Muscle of leg (tissue), 11 donors: ENCODE results near the gene PLEKHA6. TPM values are rescaled to one million over a fixed set of nuclear protein-coding genes. Genes with fewer than 3 reads are reported as not detected.

Source experiments
- DNase-seq: peaks from one replicate; pipeline ENCODE4 v3.0.0; 2013
- H3K27ac ChIP-seq: one replicate; pipeline ENCODE4 v1.5.1; 2013; ENCODE audit warnings: mild to moderate bottlenecking, low read length, control low read depth
- H3K27me3 ChIP-seq: one replicate; pipeline ENCODE4 v1.6.1; 2013; ENCODE audit warnings: low read length; ENCODE audit not compliant: control insufficient read depth, insufficient read depth
- H3K36me3 ChIP-seq: one replicate; pipeline ENCODE4 v1.6.1; 2013; ENCODE audit warnings: low read length; ENCODE audit not compliant: control insufficient read depth, insufficient read depth
- H3K4me1 ChIP-seq: one replicate; pipeline ENCODE4 v1.6.1; 2013; ENCODE audit warnings: low read length; ENCODE audit not compliant: control insufficient read depth, insufficient read depth
- H3K4me3 ChIP-seq: one replicate; pipeline ENCODE4 v1.5.1; 2013; ENCODE audit warnings: low read length, control low read depth
- H3K9me3 ChIP-seq: replicated peaks from 2 replicates; pipeline ENCODE4 v1.6.1; 2013; ENCODE audit warnings: low read depth, low read length; ENCODE audit not compliant: control insufficient read depth
- WGBS: methylation state at CpG from one replicate; pipeline ENCODE4 v1.1.5; 2013; ENCODE audit warnings: missing lambda C conversion rate; ENCODE audit not compliant: insufficient coverage; 5-methylcytosine and 5-hydroxymethylcytosine counted together
- polyA plus RNA-seq, 8 donors: library from polyadenylated mRNA; unstranded; fragments of 120-200 nt; gene quantifications; one replicate each; pipeline versions ENCODE4 v1.2.1 to v1.2.3, GENCODE V29; 2013; ENCODE audit warnings: inconsistent platforms in 1 of 8, low replicate concordance in 1 of 8; ENCODE audit not compliant: insufficient read length in 8 of 8, insufficient read depth in 1 of 8
- total RNA-seq: library from RNA; stranded (reverse); fragments of 120-200 nt; gene quantifications from one replicate; pipeline ENCODE4 v1.2.4, GENCODE V29; 2013

The PLEKHA6 gene
- total and polyA plus RNA-seq, 9 donors = 2.2 to 10.0 (median 4.8) TPM

DNA sequence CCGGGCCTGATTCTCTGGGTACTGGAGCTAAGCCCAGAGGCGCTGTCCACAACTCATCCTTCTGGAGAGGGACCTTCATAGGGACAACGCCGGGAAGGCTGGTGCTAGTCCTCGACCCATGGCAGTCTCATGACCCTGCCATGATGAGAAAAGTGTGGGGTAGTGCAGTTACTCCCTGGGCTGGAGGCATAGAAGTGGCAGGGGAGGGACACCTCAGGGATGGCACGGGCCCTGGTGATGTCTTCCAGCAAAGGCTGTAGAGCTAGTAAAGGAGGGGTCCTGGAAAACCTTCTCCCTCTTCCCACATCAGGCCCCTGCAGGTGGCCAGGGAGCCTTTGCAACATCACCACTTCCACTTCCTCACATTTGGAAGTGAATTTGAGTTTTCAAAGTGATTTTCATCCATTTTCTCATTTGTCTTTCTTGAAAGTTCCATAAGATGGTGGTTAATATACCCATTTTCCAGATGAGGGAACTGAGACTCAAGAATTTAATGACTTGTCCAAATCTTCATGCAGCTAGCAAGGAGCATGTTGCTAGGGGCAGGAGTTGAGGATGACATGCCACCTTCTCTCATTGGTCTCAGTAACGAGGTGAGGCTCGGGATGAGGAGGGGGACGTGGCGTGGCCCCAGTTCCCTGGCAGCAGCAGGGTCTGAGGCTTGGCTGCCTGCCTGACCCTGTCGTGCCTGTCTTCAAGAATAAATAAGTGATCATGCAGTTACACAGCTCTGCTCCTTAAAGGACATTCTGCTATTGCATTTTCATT, 142.7 kb downstream of the PLEKHA6 start:
- H3K9me3 ChIP-seq = no peaks in the 10 kb centered on the region
- WGBS = 84% methylated on average over 10 of the region's 11 CpGs
- no peak for DNase-seq

GRCh38 chr1:204216236-204216635, 143.5 kb downstream of the PLEKHA6 start:
- Histone ChIP-seq H3K27me3 (peaks cover 13% of the 10 kb centered on the region), H3K36me3 (no peaks in the 10 kb centered on the region), H3K27ac (no peak overlapping the region), H3K4me1 (peaks cover 10% of the 10 kb centered on the region), H3K9me3 (no peaks in the 10 kb centered on the region), H3K4me3 (no peak overlapping the region)
- no peak for DNase-seq
- 93% methylated on average over 2 of the region's 4 CpGs for WGBS

More for the DNA sequence above, 142.7 kb downstream of the PLEKHA6 start:
- peaks cover 13% of the 10 kb centered on the region for H3K27me3 ChIP-seq
- H3K4me1 ChIP-seq = peaks cover 10% of the 10 kb centered on the region
- no peak overlapping the region for H3K4me3 ChIP-seq
- no peak overlapping the region for H3K27ac ChIP-seq
- H3K36me3 ChIP-seq = no peaks in the 10 kb centered on the region

DNA sequence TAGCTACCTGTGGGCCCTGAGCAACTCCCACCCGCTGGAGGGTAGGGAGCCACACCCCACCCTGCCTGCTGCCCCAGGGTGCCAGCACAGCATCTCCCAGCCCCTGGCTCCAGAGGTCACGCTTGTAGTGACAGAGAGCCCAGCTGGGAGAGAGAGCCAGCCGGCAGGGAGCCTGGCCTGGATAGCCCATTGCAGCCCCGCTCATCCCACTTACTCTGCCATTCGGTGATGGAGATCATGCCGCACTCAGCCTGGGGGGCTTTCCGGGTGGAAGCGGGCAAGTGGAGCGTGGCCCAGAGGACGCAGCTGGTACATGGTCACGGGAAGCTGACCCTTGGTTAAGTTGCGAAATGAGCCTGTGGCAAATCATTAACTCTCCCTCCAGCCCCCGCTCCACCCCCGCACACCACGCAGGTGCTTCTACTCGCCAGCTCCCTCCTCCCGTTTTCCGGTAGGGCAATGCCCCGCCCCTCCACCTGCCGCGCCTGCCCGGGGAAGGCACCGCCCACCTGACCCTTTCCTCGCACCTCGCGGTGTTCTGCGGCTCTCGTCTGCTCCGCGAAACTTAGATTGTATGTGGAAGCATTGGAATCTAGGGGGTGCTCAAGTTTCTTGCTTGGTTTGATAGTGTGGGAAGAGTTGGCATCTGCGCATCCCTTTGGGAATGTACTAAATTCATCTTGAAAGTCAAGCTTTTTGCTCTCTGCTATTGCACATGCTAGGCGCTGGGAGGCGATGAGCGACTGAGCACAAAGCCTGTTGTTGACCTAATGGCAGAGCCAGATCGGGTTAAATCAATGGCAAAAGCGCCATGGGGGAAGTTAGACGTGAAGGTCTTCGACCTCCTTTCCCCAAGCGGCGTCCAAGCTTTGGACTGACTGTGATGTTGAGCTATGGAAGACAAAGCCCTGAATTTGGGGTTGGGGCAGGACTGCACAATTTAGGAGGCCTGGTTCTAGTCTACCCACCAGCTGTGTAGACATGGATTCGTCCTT, 145.8 kb downstream of the PLEKHA6 start, which contains the start of gene GOLT1A:
Gene GOLT1A, minus strand, starts transcription at position 321 of the 995 bp plus-strand sequence. Its CDS starts 82 bp downstream, at position 239.
- no peaks in the 10 kb centered on the region for H3K9me3 ChIP-seq
- WGBS = 16% methylated on average over 18 of the region's 41 CpGs
- DNase-seq = peak; percentile 80
- H3K4me3 ChIP-seq = peak within 1 kb of the TSS; percentile 16
- H3K27ac ChIP-seq = no peak within 1 kb of the TSS
- H3K36me3 ChIP-seq = no peaks in the 10 kb centered on the region
- peaks cover 10% of the 10 kb centered on the region for H3K4me1 ChIP-seq
- peaks cover 13% of the 10 kb centered on the region for H3K27me3 ChIP-seq

- Histone ChIP-seq H3K9me3 (no peaks in the 10 kb centered on the region), H3K27ac (no peak overlapping the region), H3K4me1 (peaks cover 10% of the 10 kb centered on the region), H3K4me3 (no peak overlapping the region), H3K27me3 (peaks cover 12% of the 10 kb centered on the region), H3K36me3 (no peaks in the 10 kb centered on the region)
- WGBS = 40% methylated on average over 1 of the region's 3 CpGs
- no peak for DNase-seq
These were observed 147.0 kb downstream of the PLEKHA6 start for GRCh38 chr1:204212715-204213114.

- no peak for DNase-seq
- Histone ChIP-seq H3K9me3 (no peaks in the 10 kb centered on the region), H3K27ac (no peak overlapping the region), H3K36me3 (no peaks in the 10 kb centered on the region), H3K27me3 (peaks cover 20% of the 10 kb centered on the region), H3K4me1 (peaks cover 15% of the 10 kb centered on the region), H3K4me3 (no peak overlapping the region)
- WGBS = 44% methylated on average over 7 of the region's 7 CpGs
These were observed 148.7 kb downstream of the PLEKHA6 start for GRCh38 chr1:204211046-204211445.

DNA sequence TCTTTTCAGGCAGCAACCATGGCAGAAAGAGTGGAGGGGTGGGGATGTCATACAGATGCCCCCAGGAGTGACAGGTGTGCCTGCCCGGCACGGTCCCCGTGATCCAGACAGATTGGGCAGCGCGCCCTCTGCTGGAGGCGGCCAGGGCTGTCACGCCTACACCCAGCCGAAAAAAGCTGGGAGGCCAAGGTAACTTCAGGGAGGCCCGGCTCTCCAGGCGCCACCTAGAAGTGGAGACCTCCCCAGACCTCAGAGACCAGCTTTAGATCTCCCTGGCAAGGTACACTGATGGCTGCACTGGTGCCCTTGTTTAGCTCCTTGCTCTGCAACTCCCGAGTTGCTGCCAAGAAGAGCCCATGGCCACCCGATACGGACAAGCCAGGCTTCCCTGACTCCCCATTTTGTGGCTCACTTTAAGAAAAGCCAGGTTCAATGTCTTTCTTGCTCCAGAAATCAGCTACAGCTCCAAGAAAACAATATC, 152.6 kb downstream of the PLEKHA6 start:
- whole genome bisulfite sequencing = 15% methylated on average over 13 of the region's 13 CpGs
- H3K27ac ChIP-seq = no peak overlapping the region
- no peaks in the 10 kb centered on the region for H3K9me3 ChIP-seq
- no peak overlapping the region for H3K4me3 ChIP-seq
- peak; percentile 39 for DNase-seq
- no peaks in the 10 kb centered on the region for H3K36me3 ChIP-seq
- peaks cover 12% of the 10 kb centered on the region for H3K27me3 ChIP-seq
- H3K4me1 ChIP-seq = peaks cover 5% of the 10 kb centered on the region

GRCh38 chr1:204206121-204206520, 153.6 kb downstream of the PLEKHA6 start:
- Histone ChIP-seq H3K27me3 (peaks cover 12% of the 10 kb centered on the region), H3K36me3 (no peaks in the 10 kb centered on the region), H3K9me3 (no peaks in the 10 kb centered on the region), H3K4me1 (peaks cover 5% of the 10 kb centered on the region), H3K27ac (no peak overlapping the region), H3K4me3 (no peak overlapping the region)
- no CpG with 5 or more reads among the region's 2 CpGs for WGBS
- no peak for DNase-seq

DNA sequence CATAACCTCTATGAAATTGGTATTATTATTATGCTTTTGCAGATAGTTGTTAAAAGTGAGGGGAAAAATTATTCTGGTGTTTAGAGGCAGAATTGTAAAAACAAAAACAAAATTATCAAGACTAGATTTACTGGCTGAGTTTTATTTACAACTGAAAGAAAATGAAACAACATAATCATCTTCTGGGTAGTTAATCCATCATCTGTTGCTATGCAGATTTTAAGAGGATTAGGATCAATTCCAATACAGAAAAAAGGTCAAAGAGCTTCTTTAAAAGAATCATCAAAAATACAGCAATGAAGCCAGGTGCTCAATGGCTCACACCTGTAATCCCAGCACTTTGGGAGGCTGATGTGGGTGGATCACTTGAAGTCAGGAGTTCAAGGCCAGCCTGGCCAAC, 154.2 kb downstream of the PLEKHA6 start:
- Histone ChIP-seq H3K36me3 (no peaks in the 10 kb centered on the region), H3K4me1 (peaks cover 5% of the 10 kb centered on the region), H3K27ac (no peak overlapping the region), H3K4me3 (no peak overlapping the region), H3K27me3 (peaks cover 12% of the 10 kb centered on the region), H3K9me3 (no peaks in the 10 kb centered on the region)
- DNase-seq = no peak

- no peak overlapping the region for H3K4me3 ChIP-seq
- H3K36me3 ChIP-seq = no peaks in the 10 kb centered on the region
- peaks cover 5% of the 10 kb centered on the region for H3K4me1 ChIP-seq
- WGBS = no CpG with 5 or more reads among the region's 2 CpGs
- no peaks in the 10 kb centered on the region for H3K9me3 ChIP-seq
- H3K27me3 ChIP-seq = peaks cover 12% of the 10 kb centered on the region
- no peak overlapping the region for H3K27ac ChIP-seq
- no peak for DNase-seq
These were observed 154.8 kb downstream of the PLEKHA6 start for GRCh38 chr1:204204944-204205343.
